Fibroblast of peridontal ligament (primary cell): ENCODE results near the gene GNG3.
"Not testable (repeated sequence)": the region's sequence is repeated elsewhere in the genome, so short reads cannot be mapped to it uniquely, and the experiment has no call there.

ENCODE experiments used
- DNase-seq: peaks from one replicate; pipeline ENCODE4 v3.0.0-alpha.2; 2010; ENCODE audit errors: extremely low read depth

GNG3 gene

GRCh38 chr11:62687508-62688396, 19.7 kb upstream of the GNG3 start:
- DNase-seq = no peak

- peak; percentile 33 for DNase-seq
Measured at GRCh38 chr11:62688491-62688890, 19.0 kb upstream of the GNG3 start.

DNA sequence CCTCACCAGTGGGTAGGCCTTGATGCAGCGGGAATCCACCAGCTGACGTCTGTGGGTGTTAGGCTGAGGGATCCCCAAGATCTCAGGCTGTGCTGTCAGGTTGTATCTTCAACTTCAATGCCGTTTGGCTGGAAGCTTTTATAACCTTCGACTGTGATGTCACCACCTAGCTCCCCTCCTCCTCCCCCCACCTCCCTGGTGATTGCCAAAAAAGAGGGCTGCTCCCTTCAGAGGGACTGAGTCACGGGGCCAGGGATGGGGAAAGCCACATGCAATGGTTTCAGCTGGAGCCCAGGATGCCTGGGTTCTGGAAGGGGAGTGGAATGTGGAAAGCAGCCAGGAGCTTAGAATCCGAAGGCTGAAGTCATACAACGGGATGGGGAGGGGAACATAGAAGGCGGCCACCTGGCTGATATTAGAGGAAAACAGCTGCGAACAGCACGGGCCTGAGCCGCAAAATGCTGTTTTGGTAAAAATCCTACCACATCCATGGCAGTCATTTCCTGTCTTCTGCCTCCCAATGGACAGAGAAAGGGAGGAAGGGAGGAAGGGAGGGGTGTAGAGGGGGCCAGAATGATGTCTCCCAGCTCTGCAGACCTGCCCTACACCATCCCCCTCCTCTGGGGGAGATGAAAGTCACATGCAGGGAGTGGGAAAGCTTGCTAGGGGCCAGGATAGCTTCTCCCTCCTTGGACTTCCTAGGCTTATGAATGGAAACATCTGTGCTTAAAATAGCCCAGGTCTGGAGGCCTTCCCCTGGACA, 17.9 kb upstream of the GNG3 start, which contains the start of gene LRRN4CL:
Gene LRRN4CL (minus strand): TSS at position 110 of the 763 bp plus-strand sequence. CDS start 1,022 bp downstream, outside the sequence.
- peak; percentile 98 for DNase-seq

- not testable (repeated sequence) for DNase-seq
Measured at GRCh38 chr11:62693624-62694023, 13.9 kb upstream of the GNG3 start.

DNA sequence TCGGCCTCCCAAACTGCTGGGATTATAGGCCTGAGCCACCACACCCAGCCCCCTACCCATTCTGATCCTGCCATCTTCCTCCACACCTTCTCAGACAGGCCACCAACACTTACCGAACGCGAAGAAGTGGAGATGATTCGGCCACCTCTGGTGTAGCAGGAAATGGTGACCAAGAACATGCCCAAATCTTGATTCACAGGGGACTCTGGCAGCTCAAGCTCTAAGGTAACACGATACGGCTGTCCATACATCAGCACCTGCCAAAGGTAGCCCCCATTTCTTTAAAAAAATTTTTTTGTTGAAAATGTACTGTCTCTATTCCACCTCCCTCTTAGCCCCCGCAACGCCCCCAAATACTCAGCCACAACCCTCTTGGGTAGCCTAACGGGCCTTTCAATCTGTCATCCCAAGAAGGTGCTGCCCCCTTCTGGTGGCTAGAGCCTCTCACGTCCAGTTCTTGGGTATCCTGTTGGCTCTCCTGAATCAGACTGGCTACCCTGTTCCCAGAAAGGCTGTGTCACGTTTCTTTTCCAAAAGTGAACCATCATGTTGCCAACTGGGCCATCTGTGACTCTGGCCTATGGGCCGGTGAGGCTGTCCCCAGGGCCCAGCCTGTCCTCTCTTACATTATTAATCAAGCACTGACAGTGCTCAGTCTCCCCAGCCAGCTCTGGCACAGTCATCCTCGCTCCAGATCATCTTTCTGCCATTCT, 12.9 kb upstream of the GNG3 start:
- DNase-seq = peak; percentile 89

DNA sequence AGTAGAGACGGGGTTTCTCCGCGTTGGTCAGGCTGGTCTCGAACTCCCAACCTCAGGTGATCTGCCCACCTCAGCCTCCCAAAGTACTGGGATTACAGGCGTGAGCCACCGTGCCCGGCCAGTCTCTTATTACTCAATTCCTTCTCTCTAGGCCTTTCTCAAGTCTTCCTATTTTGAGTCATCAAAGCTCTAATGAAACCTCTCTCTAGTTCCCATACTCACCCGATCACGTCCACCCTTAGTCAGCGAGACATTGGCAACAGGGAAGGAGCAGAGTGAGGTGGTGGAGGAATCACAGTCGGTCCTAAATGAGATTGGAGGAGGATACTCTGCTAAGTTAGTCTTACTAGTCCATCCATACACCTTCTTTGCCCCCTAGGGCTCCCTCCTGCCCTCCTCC, 5.2 kb upstream of the GNG3 start:
- DNase-seq = no peak

GRCh38 chr11:62703921-62704320, 3.6 kb upstream of the GNG3 start:
- DNase-seq = not testable (repeated sequence)

DNA sequence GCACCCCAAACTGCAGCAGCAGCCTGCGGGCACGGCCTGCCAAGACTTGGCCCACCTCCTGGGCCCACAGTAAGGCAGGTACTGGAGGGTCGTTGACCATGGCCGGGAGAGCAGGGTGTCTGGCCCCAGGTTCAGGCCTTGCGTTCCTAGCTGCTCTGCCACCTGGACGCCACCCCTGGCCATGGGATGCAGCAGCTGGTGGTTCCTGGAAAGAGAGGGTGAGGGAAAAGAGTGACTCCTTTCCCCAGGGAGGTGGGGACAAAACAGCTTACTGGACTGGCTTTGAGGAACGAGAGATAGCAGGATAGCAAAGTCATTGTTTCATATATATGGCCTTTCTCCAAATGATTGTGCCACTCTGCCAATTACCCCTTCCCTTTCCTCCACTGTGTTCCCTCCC, 2.1 kb upstream of the GNG3 start:
- no peak for DNase-seq

DNA sequence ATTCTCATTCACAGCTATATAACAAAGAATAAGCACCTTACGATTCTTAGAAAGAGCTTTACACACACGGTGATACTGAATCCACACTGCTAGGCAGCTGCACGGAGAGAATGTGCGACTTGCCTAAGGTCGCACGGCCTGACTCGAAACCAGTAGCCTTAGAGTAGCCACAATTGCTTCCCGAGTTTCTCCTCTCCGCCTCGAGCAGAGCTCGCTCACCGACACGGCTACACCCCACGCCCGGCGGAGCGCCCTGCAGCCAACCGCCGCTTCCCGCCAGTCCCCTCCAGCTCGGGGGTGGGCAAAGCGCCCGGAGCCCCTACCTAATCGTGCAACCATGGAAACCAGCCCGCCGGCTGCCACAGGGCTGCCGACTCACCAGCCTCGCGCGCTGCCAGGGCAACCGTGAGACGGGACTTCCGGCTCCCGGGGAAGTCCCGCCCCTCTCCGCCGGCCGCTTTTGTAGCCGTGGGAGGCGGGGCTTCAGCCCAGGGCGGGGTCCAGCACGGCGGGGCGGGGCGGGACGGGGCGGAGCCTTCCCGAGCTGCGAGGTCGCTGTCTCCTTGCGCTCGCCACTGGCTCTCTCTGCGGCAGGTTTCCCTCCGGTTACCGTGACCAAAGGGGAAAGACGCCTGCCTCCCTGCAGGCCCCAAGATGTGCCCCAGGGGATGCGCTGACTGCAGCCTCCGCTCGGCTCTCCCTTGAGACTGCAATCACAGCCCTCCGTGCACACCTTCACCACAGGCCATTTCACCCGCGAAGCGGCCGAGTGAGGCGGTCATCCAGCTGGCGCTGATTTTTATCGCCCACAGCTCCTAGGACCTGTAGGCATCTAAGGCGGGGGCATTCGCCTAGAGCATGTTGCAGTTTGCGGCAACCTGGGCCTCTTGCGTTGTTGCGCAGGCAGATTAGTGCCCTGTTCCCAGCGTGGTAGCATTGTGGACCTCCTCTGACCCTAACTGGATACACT, 1.3 kb upstream of the GNG3 start:
- peak; percentile 88 for DNase-seq

- no peak for DNase-seq
Measured at GRCh38 chr11:62706850-62707247, 627 bp upstream of the GNG3 start.

GRCh38 chr11:62708392-62708791, 916 bp downstream of the GNG3 start:
- DNase-seq = no peak

DNA sequence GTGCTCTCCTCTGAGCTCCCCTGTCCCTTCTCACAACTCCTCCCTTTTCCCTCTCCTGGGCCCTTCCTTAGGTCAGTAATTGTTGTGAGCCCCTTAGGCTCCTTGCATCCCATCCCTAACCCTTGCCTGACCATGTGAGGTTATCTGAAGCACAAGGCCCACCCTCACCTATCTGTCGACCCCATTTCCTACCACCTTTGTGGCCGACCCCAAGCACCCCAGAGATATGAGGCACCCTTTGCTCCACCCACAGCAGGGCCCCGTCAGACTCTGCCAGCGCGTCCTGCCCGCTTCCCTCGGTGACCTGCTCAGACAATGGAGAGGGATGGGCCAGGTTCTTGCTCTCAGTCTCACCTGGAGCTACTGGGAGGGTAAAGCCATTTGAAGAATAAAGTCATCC, 1.3 kb downstream of the GNG3 start:
- DNase-seq = no peak

- DNase-seq = peak; percentile 98
Measured at GRCh38 chr11:62709247-62710000, 1.9 kb downstream of the GNG3 start.

DNA sequence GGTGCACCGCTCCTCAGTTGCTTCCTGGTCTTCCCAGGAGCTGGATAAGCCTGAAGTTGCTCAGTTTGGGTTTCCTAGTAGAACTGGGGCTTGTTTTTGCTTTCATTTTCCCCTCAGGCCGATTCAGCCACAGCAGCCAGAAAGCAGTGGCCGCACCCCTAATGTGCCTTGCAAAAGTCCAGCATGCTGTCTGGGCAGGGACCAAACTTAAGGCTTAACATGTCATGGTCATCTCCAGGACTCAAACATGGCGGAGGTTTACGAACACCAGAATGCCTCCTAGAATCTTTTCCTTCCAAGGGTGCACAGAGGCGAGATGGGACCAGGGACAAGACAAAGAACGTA, 2.5 kb downstream of the GNG3 start:
- peak; percentile 51 for DNase-seq

DNA sequence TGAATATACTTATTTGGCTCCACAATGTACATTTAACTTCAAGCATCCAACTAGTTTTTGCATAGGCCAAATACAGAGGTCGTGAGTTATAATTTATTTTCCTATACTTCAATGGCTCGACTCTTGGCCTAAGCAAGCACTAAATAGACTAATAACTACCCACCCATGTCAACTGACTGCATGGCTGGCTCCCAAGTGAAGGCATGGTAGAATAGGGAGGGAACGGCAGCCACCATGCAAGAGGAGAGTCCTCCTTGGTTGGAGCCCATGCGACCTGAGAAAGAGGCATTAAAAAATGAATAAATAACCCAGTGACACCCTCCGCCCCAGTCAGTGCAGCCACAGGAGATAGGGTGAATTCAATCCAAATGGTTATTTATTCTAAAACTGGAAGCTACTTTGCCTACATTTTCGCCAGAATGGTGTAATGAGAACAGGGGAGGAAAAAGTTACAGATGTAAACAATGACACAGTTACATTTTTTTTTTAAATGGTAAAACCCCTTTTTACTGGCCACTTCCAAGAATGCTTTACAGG, 4.9 kb downstream of the GNG3 start:
- DNase-seq = no peak

- DNase-seq = no peak
Measured at GRCh38 chr11:62712861-62713260, 5.4 kb downstream of the GNG3 start.

GRCh38 chr11:62713343-62713742, 5.9 kb downstream of the GNG3 start:
- no peak for DNase-seq

GRCh38 chr11:62715150-62716130, 8.0 kb downstream of the GNG3 start:
- DNase-seq = no peak

DNA sequence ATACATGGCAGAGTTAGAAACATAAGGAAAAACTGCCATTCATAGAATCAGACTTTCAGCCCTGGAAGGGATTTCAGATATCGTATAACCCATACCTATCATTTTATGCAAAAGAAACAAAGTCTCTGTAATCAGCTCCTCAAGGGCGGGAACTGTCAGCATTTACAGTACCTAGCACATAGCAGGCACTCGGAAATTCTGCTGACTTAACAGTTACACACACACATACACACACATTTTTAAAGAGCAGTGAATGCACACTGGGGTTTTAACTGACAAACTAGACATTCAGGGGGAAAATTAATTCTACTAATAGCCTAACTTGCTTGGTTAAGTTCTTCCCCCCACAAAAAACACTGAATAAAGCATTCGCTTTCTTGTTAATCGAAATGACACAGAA, 8.7 kb downstream of the GNG3 start:
- no peak for DNase-seq
